Measurements from ENCODE around the gene SMG1. TPM values are rescaled to one million over a fixed set of nuclear protein-coding genes. Genes with fewer than 3 reads are reported as not detected.

Gene SMG1
- total and polyA plus RNA-seq, 2 of the 13 experiments (the other 11 are each of a cell fraction or from before 2014, with no cell fraction given) = 48.7 to 53.7 TPM

DNA sequence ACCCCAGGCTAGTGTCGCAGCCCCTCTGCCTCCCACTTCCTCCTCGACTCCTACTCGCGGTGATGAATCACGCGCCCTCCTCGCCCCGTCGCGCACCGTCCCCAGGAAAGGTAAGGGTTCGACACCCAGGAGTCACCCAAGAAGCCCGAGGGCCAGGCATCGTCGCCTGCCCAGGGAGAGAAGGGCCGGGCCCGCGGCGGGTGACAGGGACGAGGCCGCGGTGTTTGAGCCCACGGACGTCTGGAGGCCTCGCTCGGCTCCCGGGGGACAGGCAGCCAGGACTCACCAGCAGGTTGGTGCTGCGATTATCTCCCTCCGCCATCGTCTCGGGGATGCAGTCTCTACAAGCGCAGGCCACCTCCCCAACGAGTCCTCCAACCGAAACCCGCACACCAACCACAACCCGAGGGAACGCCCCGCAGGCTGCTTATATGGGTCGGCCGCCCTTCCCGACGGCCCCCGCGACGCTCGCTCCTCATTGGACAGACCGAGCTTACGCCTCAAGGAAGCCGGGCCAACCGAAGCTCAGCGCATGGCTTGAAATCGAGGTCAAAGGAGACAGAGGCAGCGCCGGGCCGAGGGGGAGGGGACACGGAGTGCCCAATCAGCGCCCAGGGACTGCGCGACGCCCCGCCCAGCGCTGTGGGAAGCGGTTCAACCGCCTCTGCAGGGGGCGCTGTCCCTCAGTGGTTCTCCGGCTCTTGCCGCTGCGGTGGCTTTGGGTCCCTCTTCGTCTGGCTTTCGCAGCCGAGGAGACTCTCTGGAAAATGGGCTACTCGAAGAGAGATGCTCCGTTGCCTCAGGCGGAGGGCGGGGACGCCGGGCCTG is 124.8 kb downstream of the SMG1 start, which contains the start of gene ARL6IP1 (continued):
- TF ChIP-seq, protein P1, sequence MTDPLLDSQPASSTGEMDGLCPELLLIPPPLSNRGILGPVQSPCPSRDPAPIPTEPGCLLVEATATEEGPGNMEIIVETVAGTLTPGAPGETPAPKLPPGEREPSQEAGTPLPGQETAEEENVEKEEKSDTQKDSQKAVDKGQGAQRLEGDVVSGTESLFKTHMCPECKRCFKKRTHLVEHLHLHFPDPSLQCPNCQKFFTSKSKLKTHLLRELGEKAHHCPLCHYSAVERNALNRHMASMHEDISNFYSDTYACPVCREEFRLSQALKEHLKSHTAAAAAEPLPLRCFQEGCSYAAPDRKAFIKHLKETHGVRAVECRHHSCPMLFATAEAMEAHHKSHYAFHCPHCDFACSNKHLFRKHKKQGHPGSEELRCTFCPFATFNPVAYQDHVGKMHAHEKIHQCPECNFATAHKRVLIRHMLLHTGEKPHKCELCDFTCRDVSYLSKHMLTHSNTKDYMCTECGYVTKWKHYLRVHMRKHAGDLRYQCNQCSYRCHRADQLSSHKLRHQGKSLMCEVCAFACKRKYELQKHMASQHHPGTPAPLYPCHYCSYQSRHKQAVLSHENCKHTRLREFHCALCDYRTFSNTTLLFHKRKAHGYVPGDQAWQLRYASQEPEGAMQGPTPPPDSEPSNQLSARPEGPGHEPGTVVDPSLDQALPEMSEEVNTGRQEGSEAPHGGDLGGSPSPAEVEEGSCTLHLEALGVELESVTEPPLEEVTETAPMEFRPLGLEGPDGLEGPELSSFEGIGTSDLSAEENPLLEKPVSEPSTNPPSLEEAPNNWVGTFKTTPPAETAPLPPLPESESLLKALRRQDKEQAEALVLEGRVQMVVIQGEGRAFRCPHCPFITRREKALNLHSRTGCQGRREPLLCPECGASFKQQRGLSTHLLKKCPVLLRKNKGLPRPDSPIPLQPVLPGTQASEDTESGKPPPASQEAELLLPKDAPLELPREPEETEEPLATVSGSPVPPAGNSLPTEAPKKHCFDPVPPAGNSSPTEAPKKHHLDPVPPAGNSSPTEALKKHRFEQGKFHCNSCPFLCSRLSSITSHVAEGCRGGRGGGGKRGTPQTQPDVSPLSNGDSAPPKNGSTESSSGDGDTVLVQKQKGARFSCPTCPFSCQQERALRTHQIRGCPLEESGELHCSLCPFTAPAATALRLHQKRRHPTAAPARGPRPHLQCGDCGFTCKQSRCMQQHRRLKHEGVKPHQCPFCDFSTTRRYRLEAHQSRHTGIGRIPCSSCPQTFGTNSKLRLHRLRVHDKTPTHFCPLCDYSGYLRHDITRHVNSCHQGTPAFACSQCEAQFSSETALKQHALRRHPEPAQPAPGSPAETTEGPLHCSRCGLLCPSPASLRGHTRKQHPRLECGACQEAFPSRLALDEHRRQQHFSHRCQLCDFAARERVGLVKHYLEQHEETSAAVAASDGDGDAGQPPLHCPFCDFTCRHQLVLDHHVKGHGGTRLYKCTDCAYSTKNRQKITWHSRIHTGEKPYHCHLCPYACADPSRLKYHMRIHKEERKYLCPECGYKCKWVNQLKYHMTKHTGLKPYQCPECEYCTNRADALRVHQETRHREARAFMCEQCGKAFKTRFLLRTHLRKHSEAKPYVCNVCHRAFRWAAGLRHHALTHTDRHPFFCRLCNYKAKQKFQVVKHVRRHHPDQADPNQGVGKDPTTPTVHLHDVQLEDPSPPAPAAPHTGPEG (CRISPR knock-in tag; IDR thresholded peaks at IDR 0.05) = peak; percentile 92
- TF ChIP-seq CC2D1A (CRISPR knock-in tag; IDR thresholded peaks at IDR 0.05) (peak; percentile 97), ZNF121 (CRISPR knock-in tag; IDR thresholded peaks at IDR 0.05) (no peak; the same call in 1 of the 2 replicates), CREB1 (IDR thresholded peaks at IDR 0.05) (peak; percentile 89), CREB1 (CRISPR knock-in tag; IDR thresholded peaks at IDR 0.05) (peak; percentile 95), ZNF816 (CRISPR knock-in tag; IDR thresholded peaks at IDR 0.05; ENCODE audit: borderline replicate concordance) (peak; percentile 95; the same call in 1 of the 2 replicates), NFIC (IDR thresholded peaks at IDR 0.05; ENCODE audit: low read length) (peak; percentile 49; the same call in 1 of the 2 replicates), PCBP2 (optimal IDR thresholded peaks at IDR 0.05; ENCODE audit: low read depth, low read length, poor library complexity, severe bottlenecking) (no peak), DRAP1 (CRISPR knock-in tag; IDR thresholded peaks at IDR 0.05) (peak; percentile 100), HMG20B (CRISPR knock-in tag; conservative IDR thresholded peaks at IDR 0.05) (peak; percentile 90), ZNF572 (CRISPR knock-in tag; IDR thresholded peaks at IDR 0.05) (0 out of 2 replicates have a peak, but pooled peaks have one; percentile 48), YEATS4 (CRISPR knock-in tag; IDR thresholded peaks at IDR 0.05; ENCODE audit: borderline replicate concordance) (peak; percentile 98), ZNF672 (CRISPR knock-in tag; IDR thresholded peaks at IDR 0.05) (peak; percentile 95), ZNF326 (CRISPR knock-in tag; IDR thresholded peaks at IDR 0.05; ENCODE audit: borderline replicate concordance) (peak; percentile 81; the same call in 1 of the 2 replicates), IKZF1 (IDR thresholded peaks at IDR 0.05) (no peak), ZNF891 (CRISPR knock-in tag; IDR thresholded peaks at IDR 0.05) (peak; percentile 89), SAP130 (CRISPR knock-in tag; IDR thresholded peaks at IDR 0.05; ENCODE audit: low read depth) (peak; percentile 99), ZFAT (CRISPR knock-in tag; conservative IDR thresholded peaks at IDR 0.05) (peak; percentile 93), MIER3 (CRISPR knock-in tag; IDR thresholded peaks at IDR 0.05; ENCODE audit: borderline replicate concordance) (peak; percentile 85; the same call in 1 of the 2 replicates), ZNF547 (CRISPR knock-in tag; IDR thresholded peaks at IDR 0.05) (peak; percentile 99)
- TF ChIP-seq, protein P2, sequence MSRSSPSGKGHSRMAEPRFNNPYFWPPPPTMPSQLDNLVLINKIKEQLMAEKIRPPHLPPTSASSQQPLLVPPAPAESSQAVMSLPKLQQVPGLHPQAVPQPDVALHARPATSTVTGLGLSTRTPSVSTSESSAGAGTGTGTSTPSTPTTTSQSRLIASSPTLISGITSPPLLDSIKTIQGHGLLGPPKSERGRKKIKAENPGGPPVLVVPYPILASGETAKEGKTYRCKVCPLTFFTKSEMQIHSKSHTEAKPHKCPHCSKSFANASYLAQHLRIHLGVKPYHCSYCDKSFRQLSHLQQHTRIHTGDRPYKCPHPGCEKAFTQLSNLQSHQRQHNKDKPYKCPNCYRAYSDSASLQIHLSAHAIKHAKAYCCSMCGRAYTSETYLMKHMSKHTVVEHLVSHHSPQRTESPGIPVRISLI (CRISPR knock-in tag; IDR thresholded peaks at IDR 0.05; ENCODE audit: borderline replicate concordance) = 0 out of 2 replicates have a peak, but pooled peaks have one; percentile 34
